ENCODE measurements around the gene DNAH5. TPM values are rescaled to one million over a fixed set of nuclear protein-coding genes. Genes with fewer than 3 reads are reported as not detected.

The DNAH5 gene
- total RNA-seq, 1 experiment from 2014 or later, result 9.7 TPM

DNA sequence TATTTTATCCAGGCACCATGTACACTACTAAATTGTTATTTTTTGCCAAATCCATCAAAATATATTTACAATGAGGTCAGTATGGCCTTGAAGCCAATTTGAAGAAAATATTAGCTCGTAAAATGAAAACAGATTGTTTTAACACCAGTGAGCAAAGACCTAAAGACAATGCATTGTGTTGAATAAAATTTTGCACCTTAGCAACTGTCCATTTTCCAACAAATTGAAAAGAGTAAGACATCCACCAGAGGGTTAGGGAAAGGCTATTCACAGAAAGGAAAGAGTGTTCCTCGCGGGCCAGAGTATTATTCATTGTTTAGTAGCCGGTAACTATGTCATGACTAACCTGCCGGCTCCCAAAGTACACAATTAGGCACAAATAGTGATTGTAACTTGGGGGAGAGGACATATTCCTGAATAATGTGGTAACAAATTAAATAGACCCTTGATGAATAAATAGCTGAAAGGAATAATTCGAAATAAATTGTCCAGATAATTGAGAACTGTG lies 213.3 kb downstream of the DNAH5 start:
- Histone ChIP-seq H3K9me2 (ENCODE audit: insufficient read depth) (no peaks in the 10 kb centered on the region), H3K9me3 (ENCODE audit: insufficient read depth, low read depth) (no peaks in the 10 kb centered on the region), H4K20me1 (ENCODE audit: insufficient read depth) (no peaks in the 10 kb centered on the region), H3K36me3 (ENCODE audit: low read depth) (no peaks in the 10 kb centered on the region), H3K79me2 (ENCODE audit: low read depth) (no peaks in the 10 kb centered on the region), H3K27ac (no peak overlapping the region), H3K4me2 (no peak overlapping the region), H3K4me1 (replicated peaks; ENCODE audit: insufficient read depth) (no peaks in the 10 kb centered on the region), H3F3A (ENCODE audit: insufficient read depth, low read depth) (no peaks in the 10 kb centered on the region), H3K27me3 (ENCODE audit: insufficient read depth, low read depth) (no peaks in the 10 kb centered on the region), H2AFZ (no peak overlapping the region), H3K4me3 (no peak overlapping the region)
- DNase-seq, result no peak
- POLR2A ChIA-PET (ENCODE audit: unreplicated experiment), result no interaction called here
- intact Hi-C loops (cut with micrococcal nuclease; ENCODE audit: unreplicated experiment), result no loop called here
- no TSS peak for BruUV-seq (replicated peaks)
- TF ChIP-seq, protein P1, sequence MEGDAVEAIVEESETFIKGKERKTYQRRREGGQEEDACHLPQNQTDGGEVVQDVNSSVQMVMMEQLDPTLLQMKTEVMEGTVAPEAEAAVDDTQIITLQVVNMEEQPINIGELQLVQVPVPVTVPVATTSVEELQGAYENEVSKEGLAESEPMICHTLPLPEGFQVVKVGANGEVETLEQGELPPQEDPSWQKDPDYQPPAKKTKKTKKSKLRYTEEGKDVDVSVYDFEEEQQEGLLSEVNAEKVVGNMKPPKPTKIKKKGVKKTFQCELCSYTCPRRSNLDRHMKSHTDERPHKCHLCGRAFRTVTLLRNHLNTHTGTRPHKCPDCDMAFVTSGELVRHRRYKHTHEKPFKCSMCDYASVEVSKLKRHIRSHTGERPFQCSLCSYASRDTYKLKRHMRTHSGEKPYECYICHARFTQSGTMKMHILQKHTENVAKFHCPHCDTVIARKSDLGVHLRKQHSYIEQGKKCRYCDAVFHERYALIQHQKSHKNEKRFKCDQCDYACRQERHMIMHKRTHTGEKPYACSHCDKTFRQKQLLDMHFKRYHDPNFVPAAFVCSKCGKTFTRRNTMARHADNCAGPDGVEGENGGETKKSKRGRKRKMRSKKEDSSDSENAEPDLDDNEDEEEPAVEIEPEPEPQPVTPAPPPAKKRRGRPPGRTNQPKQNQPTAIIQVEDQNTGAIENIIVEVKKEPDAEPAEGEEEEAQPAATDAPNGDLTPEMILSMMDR (conservative IDR thresholded peaks at IDR 0.05), result no peak
- no peak for TF ChIP-seq EZH2 (IDR thresholded peaks at IDR 0.05; ENCODE audit: low read depth)
- CTCF ChIA-PET, result interaction anchor here (0.5 kb wide), 1 partner anchor 35 kb away, joined by 3 read pairs; no protein-coding TSS in a partner anchor

DNA sequence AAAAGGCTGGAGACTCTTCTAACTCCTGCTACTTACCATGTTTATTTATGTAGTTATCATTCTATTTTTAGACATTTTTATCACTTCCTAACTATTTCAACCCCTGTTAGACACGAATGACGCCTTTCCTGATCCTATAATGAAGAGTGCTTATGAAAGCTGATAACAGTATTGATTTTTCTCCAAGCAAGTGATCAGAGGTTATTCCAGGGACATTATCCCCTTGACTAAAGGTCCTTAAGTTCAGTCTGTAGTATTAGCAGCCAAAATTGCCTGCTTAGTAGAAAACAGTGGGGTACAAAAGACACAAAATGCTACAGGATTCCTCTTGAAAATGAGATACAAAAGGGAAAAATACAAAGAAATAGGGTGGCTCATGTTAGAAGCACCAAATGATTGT lies 235.6 kb downstream of the DNAH5 start:
- no TSS peak for BruUV-seq (replicated peaks)
- CTCF ChIA-PET, result interaction anchor here (0.6 kb wide), 1 partner anchor 79 kb away, joined by 3 read pairs; no protein-coding TSS in a partner anchor

DNA sequence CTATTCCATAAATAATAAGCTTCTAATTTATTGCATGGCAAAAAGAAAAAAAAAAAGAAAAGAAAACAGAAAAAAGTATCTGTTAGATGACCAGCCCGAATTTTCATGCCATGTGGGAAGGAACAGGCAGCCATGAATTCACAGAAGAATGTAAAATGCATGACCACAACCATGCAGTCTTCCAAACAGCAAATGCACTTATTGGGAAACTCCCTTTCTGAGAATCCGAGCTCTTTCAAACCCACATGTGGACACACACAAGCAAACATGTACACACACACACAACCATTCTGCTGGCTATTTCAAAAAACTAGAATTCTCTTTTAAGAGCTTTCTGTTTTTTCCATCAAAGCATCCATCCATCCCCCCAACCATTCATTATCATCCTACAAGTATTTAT lies 236.1 kb downstream of the DNAH5 start:
- no peaks in the 10 kb centered on the region for H3K36me3 ChIP-seq (ENCODE audit: low read depth)
- POLR2A ChIA-PET (ENCODE audit: unreplicated experiment), result no interaction called here
- no peaks in the 10 kb centered on the region for H3K4me1 ChIP-seq (replicated peaks; ENCODE audit: insufficient read depth)
- H3K9me2 ChIP-seq (ENCODE audit: insufficient read depth), result no peaks in the 10 kb centered on the region
- H3K4me2 ChIP-seq, result no peak overlapping the region
- H3K27ac ChIP-seq, result no peak overlapping the region
- CTCF ChIA-PET, result no interaction called here
- BruUV-seq (replicated peaks), result no TSS peak
- H3K79me2 ChIP-seq (ENCODE audit: low read depth), result no peaks in the 10 kb centered on the region
- H2AFZ ChIP-seq, result no peak overlapping the region
- TF ChIP-seq EZH2 (IDR thresholded peaks at IDR 0.05; ENCODE audit: low read depth), result no peak
- TF ChIP-seq, protein P1 (conservative IDR thresholded peaks at IDR 0.05), result no peak
- H3K4me3 ChIP-seq, result no peak overlapping the region
- H3K9me3 ChIP-seq (ENCODE audit: insufficient read depth, low read depth), result no peaks in the 10 kb centered on the region
- intact Hi-C loops (cut with micrococcal nuclease; ENCODE audit: unreplicated experiment), result no loop called here
- no peaks in the 10 kb centered on the region for H3F3A ChIP-seq (ENCODE audit: insufficient read depth, low read depth)
- H4K20me1 ChIP-seq (ENCODE audit: insufficient read depth), result no peaks in the 10 kb centered on the region
- H3K27me3 ChIP-seq (ENCODE audit: insufficient read depth, low read depth), result no peaks in the 10 kb centered on the region
- DNase-seq, result no peak

More for the DNA sequence above, 235.6 kb downstream of the DNAH5 start:
- H3K27ac ChIP-seq, result no peak overlapping the region
- H3K4me3 ChIP-seq, result no peak overlapping the region
- DNase-seq, result no peak
- no peaks in the 10 kb centered on the region for H3F3A ChIP-seq (ENCODE audit: insufficient read depth, low read depth)
- H4K20me1 ChIP-seq (ENCODE audit: insufficient read depth), result no peaks in the 10 kb centered on the region
- H3K9me2 ChIP-seq (ENCODE audit: insufficient read depth), result no peaks in the 10 kb centered on the region
- POLR2A ChIA-PET (ENCODE audit: unreplicated experiment), result no interaction called here
- H3K79me2 ChIP-seq (ENCODE audit: low read depth), result no peaks in the 10 kb centered on the region
- intact Hi-C loops (cut with micrococcal nuclease; ENCODE audit: unreplicated experiment), result no loop called here
- H3K27me3 ChIP-seq (ENCODE audit: insufficient read depth, low read depth), result no peaks in the 10 kb centered on the region
- no peaks in the 10 kb centered on the region for H3K36me3 ChIP-seq (ENCODE audit: low read depth)
- H2AFZ ChIP-seq, result no peak overlapping the region
- no peak overlapping the region for H3K4me2 ChIP-seq
- no peaks in the 10 kb centered on the region for H3K9me3 ChIP-seq (ENCODE audit: insufficient read depth, low read depth)
- TF ChIP-seq, protein P1 (conservative IDR thresholded peaks at IDR 0.05), result no peak
- no peak for TF ChIP-seq EZH2 (IDR thresholded peaks at IDR 0.05; ENCODE audit: low read depth)
- no peaks in the 10 kb centered on the region for H3K4me1 ChIP-seq (replicated peaks; ENCODE audit: insufficient read depth)

Measured in PC-9 (cell line).